GM12892 (cell line): ENCODE results near the gene LIN7A.

ENCODE experiments used
- POLR2A ChIP-seq: IDR thresholded peaks from 2 replicates; pipeline ENCODE4 v1.6.1; 2011; ENCODE audit warnings: low read depth, low read length, control low read depth
- POLR2AphosphoS5 ChIP-seq: IDR thresholded peaks from 2 replicates; pipeline ENCODE4 v1.6.1; 2011; ENCODE audit warnings: low read depth, low read length, control low read depth

- TF ChIP-seq POLR2A (no peak), POLR2AphosphoS5 (no peak)
Observed at GRCh38 chr12:80946591-80946990, 8.9 kb upstream of the LIN7A start.
